Skeletal muscle satellite cell (primary cell): Measurements from ENCODE around the gene SLC35D3.
A peak's percentile ranks its signal among the peaks of the same experiment; 100 is the strongest.
"Not testable (repeated sequence)": the region's sequence is repeated elsewhere in the genome, so short reads cannot be mapped to it uniquely, and the experiment has no call there.

ENCODE experiments used
- H3K27me3 ChIP-seq: 2 replicates; pipeline ENCODE4 v1.7.0; 2013; ENCODE audit warnings: low read length; ENCODE audit not compliant: control insufficient read depth, insufficient read depth
- H3K36me3 ChIP-seq: 2 replicates; pipeline ENCODE4 v1.7.0; 2013; ENCODE audit warnings: mild to moderate bottlenecking, control low read depth, low read length; ENCODE audit not compliant: insufficient read depth
- H3K4me1 ChIP-seq: 2 replicates; pipeline ENCODE4 v1.7.0; 2013; ENCODE audit warnings: low read length; ENCODE audit not compliant: control insufficient read depth, insufficient read depth
- H3K4me2 ChIP-seq: 2 replicates; pipeline ENCODE4 v1.7.0; 2013; ENCODE audit warnings: mild to moderate bottlenecking, low read length
- H3K4me3 ChIP-seq: 2 replicates; pipeline ENCODE4 v1.7.0; 2013; ENCODE audit warnings: low read length
- H3K9ac ChIP-seq: 2 replicates; pipeline ENCODE4 v1.7.0; 2013; ENCODE audit warnings: mild to moderate bottlenecking, low read depth, low read length, moderate library complexity
- H3K9me3 ChIP-seq: replicated peaks from 2 replicates; pipeline ENCODE4 v1.7.0; 2013; ENCODE audit warnings: mild to moderate bottlenecking, control low read depth, low read length

Gene SLC35D3

DNA sequence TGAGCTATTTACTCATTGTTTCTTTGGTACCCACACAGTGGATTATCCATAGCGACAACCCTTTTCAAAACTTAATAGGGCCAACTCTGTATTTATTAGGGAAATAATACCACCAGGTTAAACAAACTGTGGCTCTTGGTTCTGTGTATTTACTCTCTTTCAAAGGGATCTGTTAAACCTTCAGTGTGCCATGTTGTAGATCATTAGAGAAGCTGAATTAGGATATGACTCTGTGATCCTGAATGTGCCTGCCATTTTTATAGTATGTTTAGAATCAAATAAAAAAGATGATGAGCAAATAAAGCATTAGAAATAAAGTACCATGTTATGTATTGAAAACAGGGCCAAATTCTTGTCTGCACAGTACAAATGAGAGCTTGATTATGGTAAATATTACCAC is 25.0 kb upstream of the SLC35D3 start:
- no peaks in the 10 kb centered on the region for H3K9me3 ChIP-seq
- no peak overlapping the region for H3K9ac ChIP-seq

DNA sequence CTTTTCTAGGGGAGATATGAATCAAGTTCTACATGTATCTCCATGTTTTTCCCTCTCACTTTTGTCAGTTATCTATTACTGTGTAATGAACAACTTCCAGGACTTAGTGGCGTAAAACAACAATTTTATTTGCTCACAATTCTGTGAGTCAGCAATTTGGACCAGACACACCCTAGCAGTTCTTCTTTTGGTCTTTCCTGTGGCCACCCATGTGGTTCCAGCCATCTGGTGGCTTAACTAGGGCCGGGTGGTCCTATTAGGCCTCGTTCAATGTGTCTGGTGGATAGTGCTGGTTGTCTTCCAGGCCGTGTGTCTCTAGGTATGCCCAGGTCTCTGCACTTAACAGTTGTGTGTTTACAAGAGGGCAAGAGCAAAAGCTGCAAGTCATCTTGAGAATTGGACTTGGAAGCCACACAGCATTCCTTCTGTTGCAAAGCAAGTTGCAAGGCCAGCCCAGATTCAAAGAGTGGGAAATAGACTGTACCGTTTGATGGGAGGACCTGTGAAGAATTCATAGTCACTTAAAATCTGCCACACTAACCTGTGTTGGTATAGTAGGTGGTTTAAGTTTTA is 20.8 kb upstream of the SLC35D3 start:
- no peak overlapping the region for H3K9ac ChIP-seq
- H3K9me3 ChIP-seq, result no peaks in the 10 kb centered on the region
- no peaks in the 10 kb centered on the region for H3K4me1 ChIP-seq
- H3K27me3 ChIP-seq, result no peaks in the 10 kb centered on the region
- no peak overlapping the region for H3K4me3 ChIP-seq
- H3K4me2 ChIP-seq, result no peak overlapping the region
- peaks cover 4% of the 10 kb centered on the region for H3K36me3 ChIP-seq

More for the DNA sequence above, 25.0 kb upstream of the SLC35D3 start:
- Histone ChIP-seq H3K4me1 (no peaks in the 10 kb centered on the region), H3K36me3 (peaks cover 4% of the 10 kb centered on the region), H3K4me2 (no peak overlapping the region), H3K27me3 (no peaks in the 10 kb centered on the region), H3K4me3 (no peak overlapping the region)

DNA sequence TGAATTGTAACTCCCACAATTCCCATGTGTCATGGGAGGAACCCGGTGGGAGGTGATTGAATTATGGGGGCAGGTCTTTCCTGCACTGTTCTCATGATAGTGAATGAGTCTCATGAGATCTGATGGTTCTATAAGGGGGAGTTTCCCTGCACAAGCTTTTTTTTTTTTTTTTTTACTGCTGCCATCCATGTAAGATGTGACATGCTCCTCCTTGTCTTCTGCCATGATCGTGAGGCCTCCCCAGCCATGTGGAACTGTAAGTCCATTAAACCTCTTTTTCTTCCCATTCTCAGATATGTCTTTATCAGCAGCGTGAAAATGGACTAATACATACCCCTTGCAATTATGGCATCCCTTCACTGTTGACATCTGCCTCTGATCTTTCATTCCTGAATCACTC is 17.6 kb upstream of the SLC35D3 start:
- not testable (repeated sequence) for H3K27me3 ChIP-seq, H3K9me3 ChIP-seq, H3K4me2 ChIP-seq, H3K36me3 ChIP-seq, H3K4me3 ChIP-seq, H3K9ac ChIP-seq, H3K4me1 ChIP-seq

DNA sequence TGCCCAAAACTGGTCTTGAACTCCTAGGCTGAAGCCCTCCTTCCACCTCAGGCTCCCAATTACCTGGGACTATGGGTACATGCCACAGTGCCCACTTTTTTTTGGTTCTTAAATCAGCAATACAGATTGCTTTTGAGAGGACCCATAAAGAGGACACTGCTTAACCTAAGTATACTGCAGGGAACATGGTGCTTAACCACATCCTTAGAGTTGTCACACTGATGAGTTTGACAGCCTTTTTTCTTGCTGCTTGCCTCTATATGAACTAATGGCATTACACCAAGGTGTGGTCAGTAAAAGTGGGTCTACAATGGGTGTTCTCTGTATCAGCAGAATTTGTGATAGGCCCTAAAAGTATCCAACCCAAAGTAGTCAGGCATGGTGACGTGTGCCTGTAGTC is 7.2 kb upstream of the SLC35D3 start:
- no peak overlapping the region for H3K4me3 ChIP-seq
- no peaks in the 10 kb centered on the region for H3K36me3 ChIP-seq
- H3K4me2 ChIP-seq, result no peak overlapping the region
- H3K9ac ChIP-seq, result no peak overlapping the region
- H3K9me3 ChIP-seq, result no peaks in the 10 kb centered on the region
- no peaks in the 10 kb centered on the region for H3K4me1 ChIP-seq
- H3K27me3 ChIP-seq, result peaks cover 3% of the 10 kb centered on the region

DNA sequence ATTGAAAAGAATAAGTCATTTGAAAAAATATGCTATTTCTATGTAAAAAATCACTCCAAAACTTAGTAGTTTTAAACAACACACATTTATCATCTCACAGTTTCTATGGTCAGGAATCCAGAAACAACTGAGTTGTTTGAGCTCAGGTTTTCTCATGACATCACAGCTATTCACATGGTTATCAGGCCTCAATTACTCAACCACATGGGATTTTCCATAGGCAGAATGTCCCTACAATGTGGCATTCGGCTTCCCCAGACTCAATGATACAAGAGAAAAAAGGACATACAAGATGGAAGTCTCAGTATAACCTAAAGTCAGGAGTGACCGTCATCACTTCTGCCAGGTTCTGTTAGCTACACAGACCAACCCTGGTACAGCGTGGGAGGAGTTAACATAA is 3.4 kb upstream of the SLC35D3 start:
- Histone ChIP-seq H3K9me3 (no peaks in the 10 kb centered on the region), H3K4me3 (no peak overlapping the region), H3K27me3 (peaks cover 37% of the 10 kb centered on the region), H3K4me2 (no peak overlapping the region), H3K36me3 (no peaks in the 10 kb centered on the region), H3K4me1 (peaks cover 30% of the 10 kb centered on the region), H3K9ac (no peak overlapping the region)

DNA sequence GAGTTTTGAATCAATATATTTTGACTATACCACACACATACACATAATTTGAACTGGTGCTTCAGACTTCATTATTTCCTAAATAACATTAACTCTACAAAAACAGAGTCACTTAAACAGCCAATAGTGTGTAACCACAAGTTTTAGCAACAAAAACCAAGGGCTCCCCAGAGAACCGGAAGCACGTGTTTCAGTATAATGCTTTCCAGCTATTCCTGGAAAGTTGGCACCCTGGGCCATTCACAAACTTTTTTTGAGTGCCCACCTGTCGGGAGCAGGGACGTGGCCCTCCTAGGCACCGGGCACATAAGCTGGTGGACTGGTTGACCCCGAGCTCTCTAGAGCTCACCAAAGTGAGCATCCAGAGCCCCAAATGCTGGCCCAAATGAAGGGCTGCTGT is 1.9 kb upstream of the SLC35D3 start:
- no peaks in the 10 kb centered on the region for H3K36me3 ChIP-seq
- no peak overlapping the region for H3K9ac ChIP-seq
- H3K4me2 ChIP-seq, result peak overlapping the region; percentile 94
- H3K9me3 ChIP-seq, result no peaks in the 10 kb centered on the region
- H3K4me3 ChIP-seq, result peak overlapping the region; percentile 70
- peaks cover 50% of the 10 kb centered on the region for H3K27me3 ChIP-seq
- peaks cover 30% of the 10 kb centered on the region for H3K4me1 ChIP-seq

DNA sequence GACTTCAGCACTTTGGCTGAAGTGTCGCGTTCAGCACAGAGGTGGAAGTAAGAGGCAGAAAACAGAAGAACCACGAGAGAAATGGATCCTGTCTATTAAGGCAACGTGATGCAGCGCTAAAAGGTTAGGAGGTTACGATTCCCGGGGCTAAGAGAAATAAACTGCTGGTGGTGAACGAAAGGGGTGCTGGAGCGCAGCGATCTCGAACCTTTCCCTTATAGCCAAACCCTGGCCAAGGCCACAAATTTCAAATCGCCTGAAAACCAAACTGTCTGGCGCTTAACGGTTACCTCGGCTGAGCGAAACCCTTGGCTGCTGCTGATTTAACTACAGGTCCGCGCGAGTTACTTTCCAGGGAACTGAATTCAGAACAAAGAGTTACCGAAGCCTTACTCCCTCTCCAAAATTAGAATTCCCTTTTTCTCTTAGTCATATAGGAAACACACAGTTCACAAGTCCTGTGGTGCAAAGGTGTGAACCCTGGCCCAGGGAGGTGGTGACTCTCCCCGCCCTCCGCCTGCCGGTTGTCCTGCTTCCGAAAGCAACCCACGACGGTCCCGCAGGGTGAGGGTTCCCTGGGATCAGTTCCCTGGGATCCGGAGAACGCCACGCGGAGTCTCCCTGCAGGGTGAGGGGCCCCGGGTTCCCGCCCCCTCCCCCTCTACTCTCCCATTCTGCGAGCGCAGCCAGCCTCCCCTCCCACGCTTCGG is 1.3 kb upstream of the SLC35D3 start:
- H3K9ac ChIP-seq, result peak overlapping the region; percentile 0
- peaks cover 50% of the 10 kb centered on the region for H3K27me3 ChIP-seq
- H3K36me3 ChIP-seq, result no peaks in the 10 kb centered on the region

DNA sequence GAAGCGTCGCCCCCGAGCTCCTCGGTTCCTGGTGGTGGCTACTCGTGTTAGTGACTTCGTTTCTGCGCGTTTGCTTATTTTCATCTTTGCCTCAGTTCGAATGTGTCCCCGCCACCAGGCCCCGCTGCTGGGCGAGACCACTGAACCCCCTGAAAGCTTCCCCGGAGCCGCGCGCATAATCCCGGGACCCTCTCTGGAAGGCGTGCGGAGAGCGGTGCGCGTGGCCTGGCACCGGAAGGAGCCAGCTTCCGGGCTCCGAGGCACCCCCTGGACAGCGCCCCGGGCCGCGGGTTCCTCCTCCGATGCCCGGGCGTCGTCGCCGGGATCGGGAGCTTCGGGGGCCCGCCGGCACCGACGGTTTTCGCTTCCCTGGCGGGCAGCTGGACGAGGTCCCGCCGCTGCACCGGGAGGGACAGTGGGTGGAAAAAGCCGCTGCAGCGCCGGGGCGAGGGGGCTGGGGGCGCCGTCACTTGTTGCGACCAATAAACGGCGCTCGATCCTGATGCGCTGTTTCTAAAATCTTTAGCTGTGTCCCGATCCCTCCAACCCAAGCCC is 643 bp upstream of the SLC35D3 start:
- H3K4me1 ChIP-seq, result peaks cover 30% of the 10 kb centered on the region
- peak overlapping the region; percentile 94 for H3K4me2 ChIP-seq
- no peaks in the 10 kb centered on the region for H3K9me3 ChIP-seq
- peak overlapping the region; percentile 70 for H3K4me3 ChIP-seq
- peaks cover 52% of the 10 kb centered on the region for H3K27me3 ChIP-seq
- no peak overlapping the region for H3K9ac ChIP-seq
- H3K36me3 ChIP-seq, result no peaks in the 10 kb centered on the region

More for the DNA sequence above, 1.3 kb upstream of the SLC35D3 start:
- Histone ChIP-seq H3K4me1 (peaks cover 30% of the 10 kb centered on the region), H3K4me3 (peak overlapping the region; percentile 70), H3K4me2 (peak overlapping the region; percentile 94), H3K9me3 (no peaks in the 10 kb centered on the region)

DNA sequence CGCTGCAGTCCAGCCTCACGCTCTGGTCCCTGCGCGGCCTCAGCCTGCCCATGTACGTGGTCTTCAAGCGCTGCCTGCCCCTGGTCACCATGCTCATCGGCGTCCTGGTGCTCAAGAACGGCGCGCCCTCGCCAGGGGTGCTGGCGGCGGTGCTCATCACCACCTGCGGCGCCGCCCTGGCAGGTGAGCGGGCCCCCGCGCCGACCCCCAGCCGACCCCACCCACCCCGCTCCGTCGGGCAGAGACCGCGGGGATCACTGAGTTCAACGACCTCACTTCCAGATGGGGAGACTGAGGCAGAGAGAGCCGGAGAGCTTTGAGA is 545 bp downstream of the SLC35D3 start:
- Histone ChIP-seq H3K9me3 (no peaks in the 10 kb centered on the region), H3K4me2 (peak overlapping the region; percentile 94), H3K9ac (no peak overlapping the region), H3K4me1 (peaks cover 30% of the 10 kb centered on the region), H3K4me3 (peak overlapping the region; percentile 70), H3K36me3 (no peaks in the 10 kb centered on the region), H3K27me3 (peaks cover 53% of the 10 kb centered on the region)

DNA sequence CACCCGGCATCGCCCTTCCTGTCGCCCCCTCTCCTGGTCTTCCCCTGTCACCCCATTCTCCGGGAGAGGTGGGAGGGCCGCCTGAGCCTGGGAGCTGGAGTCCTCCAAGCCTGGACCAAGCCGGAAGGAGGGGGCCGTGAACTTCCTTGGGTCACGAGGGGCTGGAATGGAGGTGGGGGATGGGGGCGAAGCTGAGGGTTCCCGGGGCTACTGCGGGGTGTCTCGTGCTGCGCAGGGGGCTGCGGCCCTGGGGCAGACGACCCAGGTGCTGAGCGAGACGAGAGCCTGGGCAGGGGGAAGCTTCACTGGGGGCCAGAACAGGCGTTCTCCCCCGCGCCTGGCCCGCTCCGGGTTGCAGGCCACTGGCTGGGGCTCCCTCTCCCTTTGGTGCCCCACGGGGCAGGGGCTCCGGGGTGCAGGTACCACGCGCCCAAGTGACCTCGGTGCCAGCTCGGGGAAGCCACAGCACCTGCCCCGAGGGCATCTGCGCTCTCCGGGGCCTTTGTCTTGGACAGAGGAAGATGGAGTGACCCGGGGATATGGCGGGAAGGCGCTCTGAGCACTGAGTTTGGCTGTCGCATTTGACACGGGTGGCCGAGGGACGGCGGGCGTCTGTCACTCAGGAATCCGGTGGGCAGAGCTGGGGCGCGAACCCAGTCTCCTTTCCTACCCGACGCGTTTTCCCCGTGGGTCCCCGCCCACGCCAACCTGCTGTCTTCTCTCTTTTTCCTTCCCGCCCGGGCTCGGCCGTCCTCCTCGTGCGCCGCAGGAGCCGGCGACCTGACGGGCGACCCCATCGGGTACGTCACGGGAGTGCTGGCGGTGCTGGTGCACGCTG is 1.2 kb downstream of the SLC35D3 start:
- peaks cover 30% of the 10 kb centered on the region for H3K4me1 ChIP-seq
- no peak overlapping the region for H3K4me3 ChIP-seq
- no peaks in the 10 kb centered on the region for H3K36me3 ChIP-seq
- H3K9ac ChIP-seq, result no peak overlapping the region
- H3K27me3 ChIP-seq, result peaks cover 53% of the 10 kb centered on the region
- H3K9me3 ChIP-seq, result no peaks in the 10 kb centered on the region
- peak overlapping the region; percentile 47 for H3K4me2 ChIP-seq

DNA sequence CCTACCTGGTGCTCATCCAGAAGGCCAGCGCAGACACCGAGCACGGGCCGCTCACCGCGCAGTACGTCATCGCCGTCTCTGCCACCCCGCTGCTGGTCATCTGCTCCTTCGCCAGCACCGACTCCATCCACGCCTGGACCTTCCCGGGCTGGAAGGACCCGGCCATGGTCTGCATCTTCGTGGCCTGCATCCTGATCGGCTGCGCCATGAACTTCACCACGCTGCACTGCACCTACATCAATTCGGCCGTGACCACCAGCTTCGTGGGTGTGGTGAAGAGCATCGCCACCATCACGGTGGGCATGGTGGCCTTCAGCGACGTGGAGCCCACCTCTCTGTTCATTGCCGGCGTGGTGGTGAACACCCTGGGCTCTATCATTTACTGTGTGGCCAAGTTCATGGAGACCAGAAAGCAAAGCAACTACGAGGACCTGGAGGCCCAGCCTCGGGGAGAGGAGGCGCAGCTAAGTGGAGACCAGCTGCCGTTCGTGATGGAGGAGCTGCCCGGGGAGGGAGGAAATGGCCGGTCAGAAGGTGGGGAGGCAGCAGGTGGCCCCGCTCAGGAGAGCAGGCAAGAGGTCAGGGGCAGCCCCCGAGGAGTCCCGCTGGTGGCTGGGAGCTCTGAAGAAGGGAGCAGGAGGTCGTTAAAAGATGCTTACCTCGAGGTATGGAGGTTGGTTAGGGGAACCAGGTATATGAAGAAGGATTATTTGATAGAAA is 2.0 kb downstream of the SLC35D3 start:
- H3K36me3 ChIP-seq, result no peaks in the 10 kb centered on the region
- peaks cover 30% of the 10 kb centered on the region for H3K4me1 ChIP-seq
- no peak overlapping the region for H3K9ac ChIP-seq
- H3K4me3 ChIP-seq, result no peak overlapping the region
- peak overlapping the region; percentile 47 for H3K4me2 ChIP-seq
- H3K9me3 ChIP-seq, result no peaks in the 10 kb centered on the region
- peaks cover 53% of the 10 kb centered on the region for H3K27me3 ChIP-seq
